Measurements from ENCODE around the gene GGACT.

GRCh38 chr13:100506600-100507422 lies 81.8 kb downstream of the GGACT start:
- TF ChIP-seq, protein P1, sequence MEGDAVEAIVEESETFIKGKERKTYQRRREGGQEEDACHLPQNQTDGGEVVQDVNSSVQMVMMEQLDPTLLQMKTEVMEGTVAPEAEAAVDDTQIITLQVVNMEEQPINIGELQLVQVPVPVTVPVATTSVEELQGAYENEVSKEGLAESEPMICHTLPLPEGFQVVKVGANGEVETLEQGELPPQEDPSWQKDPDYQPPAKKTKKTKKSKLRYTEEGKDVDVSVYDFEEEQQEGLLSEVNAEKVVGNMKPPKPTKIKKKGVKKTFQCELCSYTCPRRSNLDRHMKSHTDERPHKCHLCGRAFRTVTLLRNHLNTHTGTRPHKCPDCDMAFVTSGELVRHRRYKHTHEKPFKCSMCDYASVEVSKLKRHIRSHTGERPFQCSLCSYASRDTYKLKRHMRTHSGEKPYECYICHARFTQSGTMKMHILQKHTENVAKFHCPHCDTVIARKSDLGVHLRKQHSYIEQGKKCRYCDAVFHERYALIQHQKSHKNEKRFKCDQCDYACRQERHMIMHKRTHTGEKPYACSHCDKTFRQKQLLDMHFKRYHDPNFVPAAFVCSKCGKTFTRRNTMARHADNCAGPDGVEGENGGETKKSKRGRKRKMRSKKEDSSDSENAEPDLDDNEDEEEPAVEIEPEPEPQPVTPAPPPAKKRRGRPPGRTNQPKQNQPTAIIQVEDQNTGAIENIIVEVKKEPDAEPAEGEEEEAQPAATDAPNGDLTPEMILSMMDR (IDR thresholded peaks at IDR 0.05; ENCODE audit: low read depth, low read length): no peak; the same call in 1 of the 2 replicates
- TF ChIP-seq EZH2phosphoT487 (IDR thresholded peaks at IDR 0.05; ENCODE audit: low read depth): no peak

Measured in OCI-LY3 (cell line).